Adrenal gland (tissue), 5 donors: ENCODE measurements around the gene GRK1.

Experiments used
- POLR2A ChIP-seq, 2 donors: fragments of 450-650 bp; IDR thresholded peaks; one replicate each; pipeline ENCODE4 v1.6.1; 2017; ENCODE audit warnings: antibody characterized with exemption in 2 of 2, mild to moderate bottlenecking in 2 of 2, moderate library complexity in 1 of 2
- TF ChIP-seq, protein P1 (sequence below), 6 experiments: fragments of 450-650 bp in 4 of 6; fragments of 200-600 bp in 2 of 6; sonication (generic) in 1 of 6; IDR thresholded peaks; 1 replicate in 5 of 6; 2 replicates in 1 of 6; pipeline versions ENCODE4 v1.5.1 to v1.8.0; 2016 to 2021; ENCODE audit warnings: antibody characterized with exemption in 6 of 6, mild to moderate bottlenecking in 2 of 6, moderate library complexity in 1 of 6
- donor health status: DM: no; HTN: no; CAD: no.

DNA sequence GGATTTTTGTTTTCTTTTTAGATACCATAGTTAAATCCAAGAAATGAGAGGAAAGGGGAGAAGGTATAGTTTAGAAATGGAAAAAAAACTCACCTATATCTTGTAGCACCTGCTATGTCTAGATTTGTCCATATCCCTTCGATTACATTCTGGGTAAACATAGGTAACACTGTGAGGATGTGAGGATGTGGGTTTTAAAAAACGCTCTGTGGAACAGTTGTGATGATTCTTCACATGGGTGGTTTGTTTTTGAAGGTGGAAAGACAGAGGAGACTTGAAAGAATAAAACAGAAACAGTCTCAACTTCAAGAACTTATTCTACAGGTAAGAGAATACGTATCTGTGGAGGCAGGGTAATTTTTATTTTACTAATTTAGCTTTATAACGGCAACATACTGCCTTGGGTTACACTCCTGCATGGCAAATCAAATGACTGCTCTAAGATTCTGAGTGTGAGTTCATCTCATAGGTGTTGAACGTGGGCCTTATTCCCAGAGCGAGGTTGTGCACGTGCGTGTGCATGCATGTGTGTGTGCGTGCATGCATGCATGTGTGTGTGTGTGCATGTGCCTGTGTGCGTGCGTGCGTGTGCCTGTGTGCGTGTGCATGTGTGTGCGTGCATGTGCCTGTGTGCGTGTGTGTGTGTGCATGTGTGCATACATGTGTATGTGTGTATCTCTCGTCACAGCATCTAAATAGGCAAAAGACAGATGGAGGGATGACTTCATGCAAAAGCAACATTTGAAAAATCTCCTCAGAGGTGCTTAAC lies 32.6 kb upstream of the GRK1 start:
- TF ChIP-seq, protein P1, sequence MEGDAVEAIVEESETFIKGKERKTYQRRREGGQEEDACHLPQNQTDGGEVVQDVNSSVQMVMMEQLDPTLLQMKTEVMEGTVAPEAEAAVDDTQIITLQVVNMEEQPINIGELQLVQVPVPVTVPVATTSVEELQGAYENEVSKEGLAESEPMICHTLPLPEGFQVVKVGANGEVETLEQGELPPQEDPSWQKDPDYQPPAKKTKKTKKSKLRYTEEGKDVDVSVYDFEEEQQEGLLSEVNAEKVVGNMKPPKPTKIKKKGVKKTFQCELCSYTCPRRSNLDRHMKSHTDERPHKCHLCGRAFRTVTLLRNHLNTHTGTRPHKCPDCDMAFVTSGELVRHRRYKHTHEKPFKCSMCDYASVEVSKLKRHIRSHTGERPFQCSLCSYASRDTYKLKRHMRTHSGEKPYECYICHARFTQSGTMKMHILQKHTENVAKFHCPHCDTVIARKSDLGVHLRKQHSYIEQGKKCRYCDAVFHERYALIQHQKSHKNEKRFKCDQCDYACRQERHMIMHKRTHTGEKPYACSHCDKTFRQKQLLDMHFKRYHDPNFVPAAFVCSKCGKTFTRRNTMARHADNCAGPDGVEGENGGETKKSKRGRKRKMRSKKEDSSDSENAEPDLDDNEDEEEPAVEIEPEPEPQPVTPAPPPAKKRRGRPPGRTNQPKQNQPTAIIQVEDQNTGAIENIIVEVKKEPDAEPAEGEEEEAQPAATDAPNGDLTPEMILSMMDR (IDR thresholded peaks at IDR 0.05): no peak
- TF ChIP-seq POLR2A (IDR thresholded peaks at IDR 0.05): no peak
